WTC11 (cell line): ENCODE results near the gene ARHGEF17. TPM values are rescaled to one million over a fixed set of nuclear protein-coding genes. Genes with fewer than 3 reads are reported as not detected.

Experiments used
- ATAC-seq: fragments of 200-7000 bp; cut with Tn5 transposase; 2 replicates; pipeline ENCODE4 v1.10.0; 2021; ENCODE audit warnings: mild to moderate bottlenecking, moderate library complexity
- CTCF ChIA-PET: fragments of 300-600 bp; sonication (Branson Sonifier 250); formaldehyde crosslinking; loops from one replicate; lab custom pipeline; 2021; ENCODE audit warnings: antibody characterized with exemption; lab: Charles Lee
- POLR2A ChIA-PET: fragments of 350-600 bp; sonication (Branson Sonifier 250); formaldehyde crosslinking; loops from one replicate; lab custom pipeline; 2021; ENCODE audit warnings: antibody characterized with exemption; lab: Charles Lee
- DNase-seq: peaks from one replicate; pipeline ENCODE4 v3.0.0; 2021; ENCODE audit warnings: low spot score
- H3K27ac Mint-ChIP-seq: 2 replicates; pipeline ENCODE4 v1.8.0; 2021; ENCODE audit warnings: mixed read lengths
- H3K27me3 Mint-ChIP-seq: 2 replicates; pipeline ENCODE4 v1.8.0; 2021; ENCODE audit warnings: low read depth, mild to moderate bottlenecking, moderate library complexity, mixed read lengths
- H3K36me3 Mint-ChIP-seq: 2 replicates; pipeline ENCODE4 v1.8.0; 2021; ENCODE audit warnings: mixed read lengths
- H3K4me1 Mint-ChIP-seq: 2 replicates; pipeline ENCODE4 v1.8.0; 2022; ENCODE audit warnings: mixed read lengths
- H3K4me3 Mint-ChIP-seq: 2 replicates; pipeline ENCODE4 v1.8.0; 2021; ENCODE audit warnings: mild to moderate bottlenecking, moderate library complexity, mixed read lengths
- H3K9me3 Mint-ChIP-seq: 2 replicates; pipeline ENCODE4 v1.8.0; 2021; ENCODE audit warnings: mixed read lengths
- AR ChIP-seq: fragments of 250-450 bp; sonication (Bioruptor Pico); IDR thresholded peaks from 2 replicates; pipeline ENCODE4 v1.9.0; 2021; ENCODE audit warnings: mild to moderate bottlenecking
- CTCF ChIP-seq: fragments of 200-600 bp; IDR thresholded peaks from 2 replicates; pipeline ENCODE4 v1.8.0; 2022; ENCODE audit warnings: antibody characterized with exemption
- ESRRA ChIP-seq: sonication (generic); formaldehyde crosslinking; IDR thresholded peaks from 2 replicates; pipeline ENCODE4 v1.8.1; 2022; ENCODE audit warnings: mild to moderate bottlenecking, missing genetic modification reagents, borderline replicate concordance
- FOXK1 ChIP-seq: sonication (generic); formaldehyde crosslinking; IDR thresholded peaks from 2 replicates; pipeline ENCODE4 v1.8.0; 2022; ENCODE audit warnings: mild to moderate bottlenecking, moderate library complexity, missing genetic modification reagents
- GABPB1 ChIP-seq: sonication (generic); formaldehyde crosslinking; IDR thresholded peaks from 2 replicates; pipeline ENCODE4 v1.8.1; 2023; ENCODE audit warnings: mild to moderate bottlenecking, missing genetic modification reagents
- GRHL2 ChIP-seq: fragments of 250-450 bp; sonication (Bioruptor Pico); IDR thresholded peaks from 2 replicates; pipeline ENCODE4 v1.8.0; 2022; ENCODE audit warnings: mild to moderate bottlenecking, moderate library complexity; ENCODE audit not compliant: insufficient replicate concordance, severe bottlenecking
- NFE2L1 ChIP-seq: sonication (generic); formaldehyde crosslinking; IDR thresholded peaks from 2 replicates; pipeline ENCODE4 v1.8.1; 2023; ENCODE audit warnings: missing genetic modification reagents
- NFYB ChIP-seq: sonication (generic); formaldehyde crosslinking; conservative IDR thresholded peaks from 2 replicates; pipeline ENCODE4 v1.8.0; 2022; ENCODE audit warnings: low read depth, missing genetic modification reagents
- NR3C1 ChIP-seq: sonication (generic); formaldehyde crosslinking; conservative IDR thresholded peaks from 2 replicates; pipeline ENCODE4 v1.8.1; 2023; ENCODE audit warnings: low read depth, mild to moderate bottlenecking, missing genetic modification reagents
- STAT6 ChIP-seq: sonication (generic); formaldehyde crosslinking; conservative IDR thresholded peaks from 2 replicates; pipeline ENCODE4 v1.8.1; 2023; ENCODE audit warnings: mild to moderate bottlenecking, low read depth, missing genetic modification reagents, moderate library complexity
- ZNF263 ChIP-seq: sonication (generic); formaldehyde crosslinking; IDR thresholded peaks from 2 replicates; pipeline ENCODE4 v1.8.1; 2022; ENCODE audit warnings: low read depth, mild to moderate bottlenecking, moderate library complexity, missing genetic modification reagents
- total RNA-seq: library from RNA; stranded (reverse); gene quantifications from 3 replicates; pipeline ENCODE4 v1.2.3, GENCODE V29; 2021
- TF ChIP-seq, protein P1 (sequence below): sonication (generic); formaldehyde crosslinking; IDR thresholded peaks from 2 replicates; pipeline ENCODE4 v1.8.0; 2023; ENCODE audit warnings: mild to moderate bottlenecking, missing genetic modification reagents

Gene ARHGEF17
- total RNA-seq, 1 experiment from 2014 or later = 18.2 TPM

- Mint-ChIP-seq H3K27ac (no peak overlapping the region), H3K4me1 (peaks cover 9% of the 10 kb centered on the region), H3K9me3 (no peaks in the 10 kb centered on the region), H3K4me3 (no peak overlapping the region), H3K27me3 (peaks cover 9% of the 10 kb centered on the region)
- TF ChIP-seq ESRRA (0 out of 2 replicates have a peak, but pooled peaks have one; percentile 40), AR (CRISPR knock-in tag) (no peak), CTCF (peak; percentile 81), FOXK1 (CRISPR knock-in tag) (0 out of 2 replicates have a peak, but pooled peaks have one; percentile 20)
- TF ChIP-seq, all 79 proteins: peak for 3
- H3K36me3 Mint-ChIP-seq = no peaks in the 10 kb centered on the region
- DNase-seq (peak; percentile 85), ATAC-seq (peak; percentile 85)
- CTCF ChIA-PET = interaction anchor here (0.6 to 5.6 kb wide), 43 partner anchors 10 to 881 kb away, joined by 3 to 49 read pairs (median 4); partner anchors contain the start of gene P2RY2
- POLR2A ChIA-PET = interaction anchor here (0.6 kb wide), 1 partner anchor 46 kb away, joined by 3 read pairs; no protein-coding TSS in a partner anchor
Observed at GRCh38 chr11:73288873-73289707, 19.0 kb upstream of the ARHGEF17 start.

DNA sequence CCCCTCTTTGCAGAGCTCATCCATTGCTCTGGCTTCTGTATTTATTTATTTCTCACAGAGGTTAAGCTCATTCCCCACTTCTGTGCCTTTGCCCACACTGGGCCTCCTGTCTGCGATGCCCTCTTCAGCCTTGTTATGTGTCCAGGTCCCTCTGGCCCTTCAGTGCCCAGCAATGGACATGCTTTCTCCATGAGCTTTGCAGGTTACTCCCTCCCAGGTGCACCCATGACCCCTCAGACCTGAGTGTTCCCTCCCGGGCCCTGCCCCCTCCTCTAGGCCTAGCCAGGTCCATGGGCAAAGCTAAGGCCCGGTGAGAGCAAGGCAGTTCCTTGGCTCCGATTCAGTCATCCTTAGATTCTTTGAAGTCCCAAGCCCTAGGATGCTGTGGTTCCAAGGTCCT is 17.5 kb upstream of the ARHGEF17 start:
- CTCF ChIA-PET = interaction anchor here (1.2 to 5.6 kb wide), 7 partner anchors 16 to 71 kb away, joined by 3 to 49 read pairs (median 20); no protein-coding TSS in a partner anchor
- Mint-ChIP-seq H3K27me3 (peaks cover 13% of the 10 kb centered on the region), H3K4me3 (no peak overlapping the region)
- ATAC-seq = no peak
- no peak for TF ChIP-seq STAT6 (CRISPR knock-in tag)
- no peak for TF ChIP-seq ZNF263 (CRISPR knock-in tag)
- no peak for TF ChIP-seq GABPB1 (CRISPR knock-in tag)
- TF ChIP-seq, protein P1, sequence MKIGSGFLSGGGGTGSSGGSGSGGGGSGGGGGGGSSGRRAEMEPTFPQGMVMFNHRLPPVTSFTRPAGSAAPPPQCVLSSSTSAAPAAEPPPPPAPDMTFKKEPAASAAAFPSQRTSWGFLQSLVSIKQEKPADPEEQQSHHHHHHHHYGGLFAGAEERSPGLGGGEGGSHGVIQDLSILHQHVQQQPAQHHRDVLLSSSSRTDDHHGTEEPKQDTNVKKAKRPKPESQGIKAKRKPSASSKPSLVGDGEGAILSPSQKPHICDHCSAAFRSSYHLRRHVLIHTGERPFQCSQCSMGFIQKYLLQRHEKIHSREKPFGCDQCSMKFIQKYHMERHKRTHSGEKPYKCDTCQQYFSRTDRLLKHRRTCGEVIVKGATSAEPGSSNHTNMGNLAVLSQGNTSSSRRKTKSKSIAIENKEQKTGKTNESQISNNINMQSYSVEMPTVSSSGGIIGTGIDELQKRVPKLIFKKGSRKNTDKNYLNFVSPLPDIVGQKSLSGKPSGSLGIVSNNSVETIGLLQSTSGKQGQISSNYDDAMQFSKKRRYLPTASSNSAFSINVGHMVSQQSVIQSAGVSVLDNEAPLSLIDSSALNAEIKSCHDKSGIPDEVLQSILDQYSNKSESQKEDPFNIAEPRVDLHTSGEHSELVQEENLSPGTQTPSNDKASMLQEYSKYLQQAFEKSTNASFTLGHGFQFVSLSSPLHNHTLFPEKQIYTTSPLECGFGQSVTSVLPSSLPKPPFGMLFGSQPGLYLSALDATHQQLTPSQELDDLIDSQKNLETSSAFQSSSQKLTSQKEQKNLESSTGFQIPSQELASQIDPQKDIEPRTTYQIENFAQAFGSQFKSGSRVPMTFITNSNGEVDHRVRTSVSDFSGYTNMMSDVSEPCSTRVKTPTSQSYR (CRISPR knock-in tag) = no peak
- TF ChIP-seq GRHL2 (CRISPR knock-in tag) = no peak
- no peak for TF ChIP-seq NFE2L1 (CRISPR knock-in tag)
- no peak for TF ChIP-seq NR3C1 (CRISPR knock-in tag)
- TF ChIP-seq NFYB (CRISPR knock-in tag) = no peak
- TF ChIP-seq, all 79 proteins: peak for 0
- POLR2A ChIA-PET = no interaction called here
- Mint-ChIP-seq H3K36me3 (no peaks in the 10 kb centered on the region), H3K27ac (no peak overlapping the region), H3K4me1 (peaks cover 13% of the 10 kb centered on the region), H3K9me3 (no peaks in the 10 kb centered on the region)
- no peak for DNase-seq
